ENCODE data around the gene SLC25A47. TPM values are rescaled to one million over a fixed set of nuclear protein-coding genes. Genes with fewer than 3 reads are reported as not detected.
"Not testable (repeated sequence)": the region's sequence is repeated elsewhere in the genome, so short reads cannot be mapped to it uniquely, and the experiment has no call there.

SLC25A47 gene
- total RNA-seq, 3 donors from 2014 or later = 0.16 TPM; not detected in 2

DNA sequence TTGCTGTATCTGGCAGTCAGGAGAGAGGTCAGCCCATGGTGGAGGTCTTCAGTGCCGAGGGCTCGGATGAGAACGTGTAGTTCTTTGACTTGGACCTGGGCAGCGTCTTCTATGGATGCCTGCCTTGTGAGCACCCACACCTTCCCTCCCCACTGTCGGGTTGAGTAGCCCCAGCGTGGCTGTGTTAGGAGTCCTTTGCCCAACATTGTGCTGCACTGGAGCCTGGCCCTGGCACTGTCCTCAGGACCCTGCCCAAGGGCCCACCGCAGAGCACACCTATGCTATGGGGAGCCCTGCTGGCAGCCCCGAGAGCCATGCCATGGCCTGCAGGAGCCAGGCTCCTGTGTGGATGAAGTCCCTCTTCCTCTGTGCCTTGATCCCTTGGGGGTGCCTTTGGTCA, 43.6 kb upstream of the SLC25A47 start:
- Histone ChIP-seq H3K4me3 (no peak overlapping the region), H3K36me3 (no peaks in the 10 kb centered on the region), H3K4me1 (peaks cover 7 to 16% of the 10 kb centered on the region in 2 donors), H3K27ac (peak overlapping the region in 1 of 2 donors; percentile 29), H3K27me3 (no peaks in the 10 kb centered on the region), H3K9me3 (no peaks in the 10 kb centered on the region)
- intact Hi-C loops (cut with DNase I; ENCODE audit: low total_unique reads) = no loop called here
- TF ChIP-seq, protein P1, sequence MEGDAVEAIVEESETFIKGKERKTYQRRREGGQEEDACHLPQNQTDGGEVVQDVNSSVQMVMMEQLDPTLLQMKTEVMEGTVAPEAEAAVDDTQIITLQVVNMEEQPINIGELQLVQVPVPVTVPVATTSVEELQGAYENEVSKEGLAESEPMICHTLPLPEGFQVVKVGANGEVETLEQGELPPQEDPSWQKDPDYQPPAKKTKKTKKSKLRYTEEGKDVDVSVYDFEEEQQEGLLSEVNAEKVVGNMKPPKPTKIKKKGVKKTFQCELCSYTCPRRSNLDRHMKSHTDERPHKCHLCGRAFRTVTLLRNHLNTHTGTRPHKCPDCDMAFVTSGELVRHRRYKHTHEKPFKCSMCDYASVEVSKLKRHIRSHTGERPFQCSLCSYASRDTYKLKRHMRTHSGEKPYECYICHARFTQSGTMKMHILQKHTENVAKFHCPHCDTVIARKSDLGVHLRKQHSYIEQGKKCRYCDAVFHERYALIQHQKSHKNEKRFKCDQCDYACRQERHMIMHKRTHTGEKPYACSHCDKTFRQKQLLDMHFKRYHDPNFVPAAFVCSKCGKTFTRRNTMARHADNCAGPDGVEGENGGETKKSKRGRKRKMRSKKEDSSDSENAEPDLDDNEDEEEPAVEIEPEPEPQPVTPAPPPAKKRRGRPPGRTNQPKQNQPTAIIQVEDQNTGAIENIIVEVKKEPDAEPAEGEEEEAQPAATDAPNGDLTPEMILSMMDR (IDR thresholded peaks at IDR 0.05) = no peak
- TF ChIP-seq POLR2AphosphoS5 (IDR thresholded peaks at IDR 0.05) (no peak), POLR2A (IDR thresholded peaks at IDR 0.05) (no peak)
- DNase-seq (ENCODE audit: low spot score in 2 of 2) = no peak

DNA sequence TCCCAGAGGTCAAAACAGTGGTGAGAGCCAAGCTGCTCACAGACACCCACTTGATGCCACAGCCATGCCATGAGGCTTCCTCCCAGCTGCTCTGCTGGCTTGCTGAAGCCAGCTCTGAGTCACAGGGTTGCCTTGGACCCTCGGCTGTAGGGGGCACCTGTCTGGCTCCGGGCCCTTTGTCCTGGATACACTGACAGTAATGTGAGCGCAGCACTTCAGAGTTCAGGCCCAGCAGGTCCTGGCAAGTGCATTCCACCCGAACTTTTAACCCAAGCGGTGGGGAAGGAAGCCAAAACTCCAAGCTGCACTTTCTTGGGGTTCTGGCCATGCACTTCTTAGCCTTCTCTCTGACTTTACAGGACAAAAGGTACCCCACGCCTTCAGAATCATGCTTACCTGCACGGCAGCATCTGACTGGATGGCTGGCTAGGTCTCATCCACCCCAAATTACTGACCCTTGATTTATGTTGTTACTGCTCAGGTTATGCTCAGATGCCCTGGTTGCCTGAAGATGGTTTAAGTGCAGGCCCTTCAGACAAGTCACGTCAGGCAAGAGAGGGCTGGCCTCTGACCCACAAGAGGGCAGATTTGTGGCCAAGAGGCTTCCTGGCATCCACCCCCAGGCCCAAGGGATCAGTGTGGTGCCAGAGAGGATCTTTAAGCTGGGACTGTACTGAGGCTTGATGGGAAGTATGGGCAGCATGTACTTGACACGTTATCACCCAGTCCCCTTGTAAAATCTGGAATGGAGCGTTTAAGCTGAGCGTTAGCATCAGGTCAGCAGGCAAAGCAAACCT, 41.7 kb upstream of the SLC25A47 start:
- intact Hi-C loops (cut with DNase I; ENCODE audit: low total_unique reads) = no loop called here
- TF ChIP-seq, protein P1 (IDR thresholded peaks at IDR 0.05) = no peak
- TF ChIP-seq POLR2A (IDR thresholded peaks at IDR 0.05) (no peak), POLR2AphosphoS5 (IDR thresholded peaks at IDR 0.05) (no peak)

DNA sequence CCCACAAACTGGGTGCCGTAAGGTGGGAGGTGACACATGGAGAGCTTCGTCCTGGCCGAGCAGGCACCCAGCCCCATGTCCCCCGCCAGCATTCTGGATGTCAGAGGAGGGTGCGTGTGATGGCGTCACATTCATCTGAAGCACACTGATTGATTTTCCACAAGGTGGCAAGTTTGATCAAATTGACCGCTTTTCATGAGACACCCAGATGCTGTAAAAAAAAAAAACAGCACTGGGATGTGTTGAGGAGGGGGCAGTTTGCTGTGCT, 41.1 kb upstream of the SLC25A47 start:
- no peaks in the 10 kb centered on the region for H3K36me3 ChIP-seq
- peak overlapping the region in 1 of 2 donors; percentile 53 for H3K27ac ChIP-seq
- intact Hi-C loops (cut with DNase I; ENCODE audit: low total_unique reads) = no loop called here
- TF ChIP-seq POLR2A (IDR thresholded peaks at IDR 0.05) = no peak
- no peak for TF ChIP-seq POLR2AphosphoS5 (IDR thresholded peaks at IDR 0.05)
- TF ChIP-seq, protein P1 (IDR thresholded peaks at IDR 0.05) = no peak
- no peaks in the 10 kb centered on the region for H3K27me3 ChIP-seq
- H3K4me1 ChIP-seq = peaks cover 11 to 16% of the 10 kb centered on the region in 2 donors
- DNase-seq (ENCODE audit: low spot score in 2 of 2) = no peak
- H3K4me3 ChIP-seq = no peak overlapping the region
- H3K9me3 ChIP-seq = no peaks in the 10 kb centered on the region

More for the DNA sequence above, 41.7 kb upstream of the SLC25A47 start:
- peak in 1 of 2 donors; percentile 45 for DNase-seq (ENCODE audit: low spot score in 2 of 2)
- Histone ChIP-seq H3K4me3 (no peak overlapping the region), H3K27ac (peak overlapping the region in 1 of 2 donors; percentile 53), H3K9me3 (no peaks in the 10 kb centered on the region), H3K36me3 (no peaks in the 10 kb centered on the region), H3K4me1 (peaks cover 11 to 16% of the 10 kb centered on the region in 2 donors), H3K27me3 (no peaks in the 10 kb centered on the region)

DNA sequence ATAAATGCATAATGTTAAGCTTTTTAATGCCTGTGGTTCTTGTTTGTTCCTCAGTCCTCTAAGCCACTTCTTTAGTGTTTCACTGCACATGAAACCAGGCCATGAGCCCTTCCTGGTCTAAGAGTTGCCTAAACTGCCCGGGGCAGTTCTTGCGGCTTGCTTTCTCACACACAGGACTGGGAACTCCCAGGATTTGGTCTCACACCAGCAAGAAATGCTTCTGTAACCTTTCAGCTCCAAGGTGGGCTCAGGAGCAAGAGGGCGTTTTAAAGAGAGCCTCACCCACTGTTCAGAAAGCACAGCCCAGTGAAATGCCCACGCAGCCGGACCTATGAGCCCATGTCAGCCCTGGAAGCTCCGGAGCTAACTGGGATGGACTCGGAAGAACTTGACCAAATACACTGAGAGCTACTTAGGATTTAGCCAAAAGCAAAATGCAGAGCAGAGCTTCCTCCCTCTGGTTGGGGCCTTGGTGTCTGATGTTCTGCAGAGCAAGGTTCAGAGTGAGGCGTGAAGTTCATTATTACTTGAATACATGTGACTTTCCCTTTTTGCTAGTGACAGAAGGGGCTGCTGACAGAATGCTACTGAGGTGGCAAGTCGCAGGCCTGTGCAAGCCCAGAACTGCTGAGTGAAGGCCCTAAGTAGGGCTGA, 40.2 kb upstream of the SLC25A47 start:
- no peak for TF ChIP-seq POLR2AphosphoS5 (IDR thresholded peaks at IDR 0.05)
- TF ChIP-seq, protein P1 (IDR thresholded peaks at IDR 0.05) = no peak
- TF ChIP-seq POLR2A (IDR thresholded peaks at IDR 0.05) = no peak
- peak in 1 of 2 donors; percentile 57 for DNase-seq (ENCODE audit: low spot score in 2 of 2)
- no peaks in the 10 kb centered on the region for H3K36me3 ChIP-seq
- H3K27me3 ChIP-seq = no peaks in the 10 kb centered on the region
- H3K27ac ChIP-seq = peak overlapping the region; percentile 44 to 50
- intact Hi-C loops (cut with DNase I; ENCODE audit: low total_unique reads) = no loop called here
- H3K4me3 ChIP-seq = no peak overlapping the region
- H3K9me3 ChIP-seq = no peaks in the 10 kb centered on the region
- peaks cover 11 to 16% of the 10 kb centered on the region in 2 donors for H3K4me1 ChIP-seq

DNA sequence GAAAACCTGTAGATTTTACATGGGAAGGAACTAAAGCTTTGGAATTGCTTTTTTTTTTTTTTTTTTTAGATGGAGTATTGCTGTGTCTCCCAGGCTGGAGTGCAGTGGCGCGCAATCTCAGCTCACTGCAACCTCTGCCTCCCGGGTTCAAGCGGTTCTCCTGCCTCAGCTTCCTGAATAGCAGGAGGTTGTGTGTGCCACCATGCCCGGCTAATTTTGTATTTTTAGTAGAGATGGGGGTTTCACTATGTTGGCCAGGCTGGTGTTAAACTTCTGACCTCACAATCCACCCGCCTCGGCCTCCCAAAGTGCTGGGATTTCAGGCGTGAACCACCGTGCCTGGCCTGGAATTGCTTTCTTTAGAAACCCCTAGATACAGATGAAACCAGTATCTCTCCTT, 39.7 kb upstream of the SLC25A47 start:
- H3K9me3 ChIP-seq; DNase-seq (ENCODE audit: low spot score in 2 of 2); H3K36me3 ChIP-seq; H3K27me3 ChIP-seq; intact Hi-C loops (cut with DNase I; ENCODE audit: low total_unique reads); H3K4me3 ChIP-seq: not testable (repeated sequence)
- Histone ChIP-seq H3K27ac (peak overlapping the region in 1 of 2 donors; percentile 50), H3K4me1 (peaks cover 10 to 13% of the 10 kb centered on the region in 2 donors)

All from breast epithelium (tissue), 4 donors.